Epithelial cell of proximal tubule (primary cell): Measurements from ENCODE around the gene USP6NL. TPM values are rescaled to one million over a fixed set of nuclear protein-coding genes. Genes with fewer than 3 reads are reported as not detected.

ENCODE experiments used
- DNase-seq: peaks from one replicate; pipeline ENCODE4 v3.0.0-alpha.2; 2011; ENCODE audit warnings: low read depth
- H3K4me3 ChIP-seq: 2 replicates; pipeline ENCODE4 v1.5.1; 2011; ENCODE audit warnings: low read depth, mild to moderate bottlenecking, low read length
- CTCF ChIP-seq: conservative IDR thresholded peaks from 2 replicates; pipeline ENCODE4 v1.5.1; 2012; ENCODE audit warnings: low read depth, mild to moderate bottlenecking, low read length
- total RNA-seq: library from RNA; depleted of rRNA; stranded (reverse); fragments of >200 nt; gene quantifications from 2 replicates; pipeline ENCODE4 v1.2.3, GENCODE V29; 2015

The USP6NL gene
- total RNA-seq, 1 donor from 2014 or later = 14.7 TPM

GRCh38 chr10:11602919-11603523 lies 8.4 kb downstream of the USP6NL start:
- TF ChIP-seq CTCF = no peak
- DNase-seq = no peak
- no peak overlapping the region for H3K4me3 ChIP-seq

DNA sequence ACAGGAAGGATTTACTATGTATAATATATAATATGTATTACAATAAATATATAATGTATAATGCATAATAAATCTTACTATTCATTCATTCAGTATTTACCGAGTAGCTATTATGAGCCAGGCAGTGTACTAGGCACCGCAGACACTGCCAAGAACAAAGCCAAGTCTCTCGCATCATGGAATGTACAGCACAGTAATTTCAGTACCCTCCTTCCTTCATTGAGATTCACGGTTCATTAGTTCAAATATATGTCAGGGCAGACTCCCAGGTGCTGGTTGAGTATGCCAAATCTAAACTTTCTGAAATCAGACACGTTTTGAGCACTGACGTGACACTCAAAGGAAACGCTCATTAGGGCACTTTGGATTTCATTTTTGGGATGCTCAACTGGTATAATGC lies 9.1 kb downstream of the USP6NL start:
- no peak for TF ChIP-seq CTCF
- H3K4me3 ChIP-seq = no peak overlapping the region
- no peak for DNase-seq

GRCh38 chr10:11601670-11602069 lies 9.8 kb downstream of the USP6NL start:
- DNase-seq = no peak
- no peak overlapping the region for H3K4me3 ChIP-seq
- no peak for TF ChIP-seq CTCF

GRCh38 chr10:11600280-11600679 lies 11.2 kb downstream of the USP6NL start:
- H3K4me3 ChIP-seq = no peak overlapping the region
- TF ChIP-seq CTCF = no peak
- no peak for DNase-seq

DNA sequence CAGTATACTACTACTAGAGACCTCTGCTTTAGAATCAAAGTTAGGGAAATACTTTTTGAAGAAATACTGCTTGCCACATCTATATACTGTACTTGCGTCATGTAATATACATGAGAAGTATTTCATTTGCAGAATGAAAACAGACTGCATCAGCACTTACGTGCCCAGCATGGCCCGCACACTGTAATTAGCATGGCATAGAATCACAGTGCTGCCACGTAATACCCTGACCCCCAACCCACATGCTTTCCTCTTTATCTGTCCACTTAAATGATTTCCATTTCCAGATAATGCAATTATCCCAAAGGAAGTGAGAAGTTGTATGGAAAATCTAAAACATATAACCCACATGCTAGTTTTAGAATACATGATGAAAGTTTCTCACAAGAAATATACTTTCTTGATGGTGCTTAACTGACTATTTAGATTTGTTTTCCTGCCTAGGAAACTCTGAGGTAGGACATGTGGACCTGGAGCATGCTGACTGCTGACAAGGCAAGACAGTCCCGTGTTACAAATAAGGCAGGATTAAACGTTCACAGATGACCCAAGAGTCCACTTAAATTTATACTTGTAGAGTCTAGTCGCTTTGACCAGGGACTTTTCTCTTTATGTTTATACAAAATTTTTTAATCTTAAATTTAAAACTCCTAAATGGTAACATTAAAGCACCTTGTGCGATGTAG lies 12.6 kb downstream of the USP6NL start:
- DNase-seq = no peak
- H3K4me3 ChIP-seq = no peak overlapping the region
- TF ChIP-seq CTCF = no peak

GRCh38 chr10:11597470-11597869 lies 14.0 kb downstream of the USP6NL start:
- no peak for DNase-seq
- no peak for TF ChIP-seq CTCF

GRCh38 chr10:11595395-11595692 lies 16.1 kb downstream of the USP6NL start:
- DNase-seq = no peak
- no peak for TF ChIP-seq CTCF
- H3K4me3 ChIP-seq = no peak overlapping the region

More at GRCh38 chr10:11597470-11597869, 14.0 kb downstream of the USP6NL start:
- H3K4me3 ChIP-seq = no peak overlapping the region
